ENCODE measurements around the gene AGMO. TPM values are rescaled to one million over a fixed set of nuclear protein-coding genes. Genes with fewer than 3 reads are reported as not detected.

The AGMO gene
- total and polyA plus RNA-seq, 2 donors (not counting 1 experiment from before 2014, with no cell fraction given): not detected

DNA sequence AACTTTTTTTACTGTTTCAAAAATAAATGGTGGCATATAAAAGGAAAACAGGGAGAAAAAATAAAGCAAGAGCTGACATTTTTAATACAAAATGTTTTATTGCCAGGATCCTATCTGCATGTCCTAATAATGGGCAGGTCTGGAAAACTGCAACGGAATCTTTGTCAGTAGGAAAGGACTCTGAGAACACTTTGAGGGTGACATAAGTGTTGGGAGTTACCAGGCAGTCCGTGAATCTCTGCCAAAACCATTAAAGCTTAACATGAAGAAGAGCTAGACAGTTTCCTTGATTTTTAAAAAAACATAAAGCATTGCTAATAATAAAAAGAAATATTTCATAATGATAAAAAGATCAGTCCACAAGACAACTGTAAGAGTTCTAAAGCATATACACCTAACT, 80.7 kb downstream of the AGMO start:
- no peaks in the 10 kb centered on the region for H3K36me3 ChIP-seq (replicated peaks in 1 of 2; ENCODE audit: control extremely low read depth in 1 of 2, control insufficient read depth in 1 of 2, extremely low read depth in 1 of 2, insufficient read depth in 2 of 2, low read length in 1 of 2)
- Mint-ChIP-seq H3K27me3 (no peaks in the 10 kb centered on the region), H3K27ac (no peak overlapping the region), H3K4me3 (no peak overlapping the region), H3K9me3 (ENCODE audit: insufficient read depth) (no peaks in the 10 kb centered on the region), H3K4me1 (no peaks in the 10 kb centered on the region)
- H3K9me3 ChIP-seq (ENCODE audit: control extremely low read depth in 1 of 3, control insufficient read depth in 2 of 3, insufficient read depth in 1 of 3, low read length in 2 of 3): no peaks in the 10 kb centered on the region
- no peaks in the 10 kb centered on the region for H3K27me3 ChIP-seq (replicated peaks in 1 of 4; ENCODE audit: control extremely low read depth in 1 of 4, control insufficient read depth in 3 of 4, insufficient read depth in 4 of 4, low read length in 3 of 4)
- no peak for TF ChIP-seq EZH2 (IDR thresholded peaks at IDR 0.05; ENCODE audit: borderline replicate concordance, insufficient read depth, low read depth, low read length, poor library complexity, severe bottlenecking)
- TF ChIP-seq CTCF (IDR thresholded peaks at IDR 0.05): no peak
- H4K20me1 ChIP-seq (ENCODE audit: control insufficient read depth, insufficient read depth, low read length, poor library complexity, severe bottlenecking): no peaks in the 10 kb centered on the region
- no peaks in the 10 kb centered on the region for H3K79me2 ChIP-seq (ENCODE audit: control insufficient read depth, insufficient read depth, low read length)
- H3K27ac ChIP-seq (ENCODE audit: low read length in 2 of 2): no peak overlapping the region
- ChIA-PET CTCF (no interaction called here), POLR2A (no interaction called here)
- H3K9ac ChIP-seq (ENCODE audit: low read length): no peak overlapping the region
- H2AFZ ChIP-seq (ENCODE audit: insufficient read depth, low read depth, low read length, poor library complexity, severe bottlenecking): no peak overlapping the region
- H3K4me3 ChIP-seq (ENCODE audit: control extremely low read depth in 1 of 5, extremely low read depth in 1 of 5, insufficient read depth in 1 of 5, low read depth in 2 of 5, low read length in 4 of 5): no peak overlapping the region
- intact Hi-C loops (cut with micrococcal nuclease): no loop called here
- no peak overlapping the region for H3K4me2 ChIP-seq (replicated peaks; ENCODE audit: low read depth, low read length, poor library complexity, severe bottlenecking)
- ATAC-seq (ENCODE audit: low read depth): no peak
- WGBS (ENCODE audit: insufficient coverage): 100% methylated on average over 1 of the region's 2 CpGs
- H3K4me1 ChIP-seq (ENCODE audit: control insufficient read depth in 2 of 2, insufficient read depth in 2 of 2, low read length in 2 of 2): no peaks in the 10 kb centered on the region
- DNase-seq: no peak

DNA sequence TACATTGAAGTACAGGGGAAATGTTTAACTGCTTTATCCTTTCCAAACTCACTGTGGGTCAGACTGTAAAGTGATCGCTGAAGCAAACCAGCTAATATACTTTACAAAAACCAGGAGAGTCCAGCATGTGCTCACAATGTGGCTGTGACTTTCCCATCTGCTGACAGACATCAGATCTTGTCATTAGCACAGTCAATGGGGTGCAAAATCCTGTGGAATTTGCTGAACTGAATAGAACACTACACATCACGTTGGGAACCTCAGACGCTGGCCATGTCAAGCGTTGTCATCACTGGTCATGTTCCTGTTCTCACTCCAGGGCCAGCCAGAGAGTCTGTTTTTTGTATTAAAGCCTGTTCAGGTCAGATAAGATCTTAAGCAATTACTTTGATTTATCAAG, 83.4 kb downstream of the AGMO start:
- no peaks in the 10 kb centered on the region for H3K27me3 ChIP-seq (replicated peaks in 1 of 4; ENCODE audit: control extremely low read depth in 1 of 4, control insufficient read depth in 3 of 4, insufficient read depth in 4 of 4, low read length in 3 of 4)
- no peak for ATAC-seq (ENCODE audit: low read depth)
- H2AFZ ChIP-seq (ENCODE audit: insufficient read depth, low read depth, low read length, poor library complexity, severe bottlenecking): no peak overlapping the region
- H3K36me3 ChIP-seq (replicated peaks in 1 of 2; ENCODE audit: control extremely low read depth in 1 of 2, control insufficient read depth in 1 of 2, extremely low read depth in 1 of 2, insufficient read depth in 2 of 2, low read length in 1 of 2): no peaks in the 10 kb centered on the region
- H3K9ac ChIP-seq (ENCODE audit: low read length): no peak overlapping the region
- no peak overlapping the region for H3K4me3 ChIP-seq (ENCODE audit: control extremely low read depth in 1 of 5, extremely low read depth in 1 of 5, insufficient read depth in 1 of 5, low read depth in 2 of 5, low read length in 4 of 5)
- H3K4me2 ChIP-seq (replicated peaks; ENCODE audit: low read depth, low read length, poor library complexity, severe bottlenecking): no peak overlapping the region
- CTCF ChIA-PET: no interaction called here
- H3K27me3 Mint-ChIP-seq: no peaks in the 10 kb centered on the region
- POLR2A ChIA-PET: no interaction called here
- WGBS (ENCODE audit: insufficient coverage): 86% methylated on average over 3 of the region's 4 CpGs
- H3K4me3 Mint-ChIP-seq: no peak overlapping the region
- H3K27ac ChIP-seq (ENCODE audit: low read length in 2 of 2): no peak overlapping the region
- H3K27ac Mint-ChIP-seq: no peak overlapping the region
- H4K20me1 ChIP-seq (ENCODE audit: control insufficient read depth, insufficient read depth, low read length, poor library complexity, severe bottlenecking): no peaks in the 10 kb centered on the region
- H3K9me3 ChIP-seq (ENCODE audit: control extremely low read depth in 1 of 3, control insufficient read depth in 2 of 3, insufficient read depth in 1 of 3, low read length in 2 of 3): no peaks in the 10 kb centered on the region
- no peaks in the 10 kb centered on the region for H3K4me1 ChIP-seq (ENCODE audit: control insufficient read depth in 2 of 2, insufficient read depth in 2 of 2, low read length in 2 of 2)
- H3K79me2 ChIP-seq (ENCODE audit: control insufficient read depth, insufficient read depth, low read length): no peaks in the 10 kb centered on the region
- DNase-seq: no peak
- intact Hi-C loops (cut with micrococcal nuclease): no loop called here
- no peaks in the 10 kb centered on the region for H3K9me3 Mint-ChIP-seq (ENCODE audit: insufficient read depth)
- no peaks in the 10 kb centered on the region for H3K4me1 Mint-ChIP-seq
- TF ChIP-seq EZH2 (IDR thresholded peaks at IDR 0.05; ENCODE audit: borderline replicate concordance, insufficient read depth, low read depth, low read length, poor library complexity, severe bottlenecking) (no peak), CTCF (IDR thresholded peaks at IDR 0.05) (no peak)

Measured in B cell (primary cell).